Kasumi-1 (cell line): ENCODE data around the gene PA2G4.
"Not testable (repeated sequence)": the region's sequence is repeated elsewhere in the genome, so short reads cannot be mapped to it uniquely, and the experiment has no call there.

Source experiments
- DNase-seq, 2 experiments: peaks; one replicate each; lab custom pipeline; 2025; lab: John Stamatoyannopoulos, UW

PA2G4 gene

GRCh38 chr12:56099787-56100186, 4.6 kb upstream of the PA2G4 start:
- no peak for DNase-seq

GRCh38 chr12:56101045-56101444, 3.3 kb upstream of the PA2G4 start:
- no peak for DNase-seq

- DNase-seq, result no peak
Observed at GRCh38 chr12:56102683-56103065, 1.7 kb upstream of the PA2G4 start.

- no peak for DNase-seq
Observed at GRCh38 chr12:56103066-56103711, 1.2 kb upstream of the PA2G4 start.

GRCh38 chr12:56103823-56104108, 593 bp upstream of the PA2G4 start:
- no peak for DNase-seq

GRCh38 chr12:56104815-56105608, 653 bp downstream of the PA2G4 start:
- DNase-seq, result peak; percentile 22 to 52

GRCh38 chr12:56105609-56105902, 1.2 kb downstream of the PA2G4 start:
- no peak for DNase-seq

GRCh38 chr12:56107242-56107641, 2.9 kb downstream of the PA2G4 start:
- no peak for DNase-seq

GRCh38 chr12:56110571-56110970, 6.2 kb downstream of the PA2G4 start:
- DNase-seq, result no peak

- DNase-seq, result no peak
Observed at GRCh38 chr12:56114084-56114483, 9.7 kb downstream of the PA2G4 start.

- no peak for DNase-seq
Observed at GRCh38 chr12:56115329-56115728, 11.0 kb downstream of the PA2G4 start.

- peak; percentile 94 to 96 for DNase-seq
Observed at GRCh38 chr12:56116267-56117081, 12.1 kb downstream of the PA2G4 start, which contains the start of gene RPL41. Gene RPL41, plus strand, starts transcription at chr12:56116633.

GRCh38 chr12:56117082-56117706, 12.8 kb downstream of the PA2G4 start:
- DNase-seq, result not testable (repeated sequence)

- DNase-seq, result peak; percentile 98 to 99
Observed at GRCh38 chr12:56117778-56118687, 13.7 kb downstream of the PA2G4 start, which contains the start of gene ZC3H10. Gene ZC3H10, plus strand, starts transcription at chr12:56118266. Its CDS starts 2,297 bp downstream, at chr12:56120563.

- no peak for DNase-seq
Observed at GRCh38 chr12:56118688-56119357, 14.5 kb downstream of the PA2G4 start.

GRCh38 chr12:56119361-56119796, 15.0 kb downstream of the PA2G4 start:
- DNase-seq, result peak; percentile 91 to 94

- DNase-seq, result no peak
Observed at GRCh38 chr12:56120158-56120846, 15.9 kb downstream of the PA2G4 start.

- no peak for DNase-seq
Observed at GRCh38 chr12:56121204-56121870, 17.0 kb downstream of the PA2G4 start.

- no peak for DNase-seq
Observed at GRCh38 chr12:56122637-56123036, 18.3 kb downstream of the PA2G4 start.

GRCh38 chr12:56124133-56124532, 19.8 kb downstream of the PA2G4 start:
- DNase-seq, result no peak
